ENCODE data around the gene KLHL2. TPM values are rescaled to one million over a fixed set of nuclear protein-coding genes. Genes with fewer than 3 reads are reported as not detected.

KLHL2 gene
- total RNA-seq, 2 donors from 2014 or later, result 9.1 to 17.1 TPM

GRCh38 chr4:165324918-165325304 is 117.5 kb downstream of the KLHL2 start:
- H3K9me3 ChIP-seq, result no peaks in the 10 kb centered on the region
- ATAC-seq, result no peak
- H3K27ac ChIP-seq, result no peak overlapping the region
- H3K4me3 ChIP-seq, result no peak overlapping the region
- H3K27me3 ChIP-seq, result no peaks in the 10 kb centered on the region
- H3K4me1 ChIP-seq, result peaks cover 27% of the 10 kb centered on the region
- WGBS, 2 donors, result 88 to 90% methylated on average over 3 of the region's 3 CpGs
- intact Hi-C loops (cut with DNase I), result no loop called here
- no peak for TF ChIP-seq POLR2A (IDR thresholded peaks at IDR 0.05)
- TF ChIP-seq, protein P1, sequence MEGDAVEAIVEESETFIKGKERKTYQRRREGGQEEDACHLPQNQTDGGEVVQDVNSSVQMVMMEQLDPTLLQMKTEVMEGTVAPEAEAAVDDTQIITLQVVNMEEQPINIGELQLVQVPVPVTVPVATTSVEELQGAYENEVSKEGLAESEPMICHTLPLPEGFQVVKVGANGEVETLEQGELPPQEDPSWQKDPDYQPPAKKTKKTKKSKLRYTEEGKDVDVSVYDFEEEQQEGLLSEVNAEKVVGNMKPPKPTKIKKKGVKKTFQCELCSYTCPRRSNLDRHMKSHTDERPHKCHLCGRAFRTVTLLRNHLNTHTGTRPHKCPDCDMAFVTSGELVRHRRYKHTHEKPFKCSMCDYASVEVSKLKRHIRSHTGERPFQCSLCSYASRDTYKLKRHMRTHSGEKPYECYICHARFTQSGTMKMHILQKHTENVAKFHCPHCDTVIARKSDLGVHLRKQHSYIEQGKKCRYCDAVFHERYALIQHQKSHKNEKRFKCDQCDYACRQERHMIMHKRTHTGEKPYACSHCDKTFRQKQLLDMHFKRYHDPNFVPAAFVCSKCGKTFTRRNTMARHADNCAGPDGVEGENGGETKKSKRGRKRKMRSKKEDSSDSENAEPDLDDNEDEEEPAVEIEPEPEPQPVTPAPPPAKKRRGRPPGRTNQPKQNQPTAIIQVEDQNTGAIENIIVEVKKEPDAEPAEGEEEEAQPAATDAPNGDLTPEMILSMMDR (IDR thresholded peaks at IDR 0.05), result no peak
- H3K36me3 ChIP-seq (replicated peaks in 1 of 2; ENCODE audit: insufficient read depth in 1 of 2, low read depth in 2 of 2), result no peaks in the 10 kb centered on the region
- no peak for DNase-seq

DNA sequence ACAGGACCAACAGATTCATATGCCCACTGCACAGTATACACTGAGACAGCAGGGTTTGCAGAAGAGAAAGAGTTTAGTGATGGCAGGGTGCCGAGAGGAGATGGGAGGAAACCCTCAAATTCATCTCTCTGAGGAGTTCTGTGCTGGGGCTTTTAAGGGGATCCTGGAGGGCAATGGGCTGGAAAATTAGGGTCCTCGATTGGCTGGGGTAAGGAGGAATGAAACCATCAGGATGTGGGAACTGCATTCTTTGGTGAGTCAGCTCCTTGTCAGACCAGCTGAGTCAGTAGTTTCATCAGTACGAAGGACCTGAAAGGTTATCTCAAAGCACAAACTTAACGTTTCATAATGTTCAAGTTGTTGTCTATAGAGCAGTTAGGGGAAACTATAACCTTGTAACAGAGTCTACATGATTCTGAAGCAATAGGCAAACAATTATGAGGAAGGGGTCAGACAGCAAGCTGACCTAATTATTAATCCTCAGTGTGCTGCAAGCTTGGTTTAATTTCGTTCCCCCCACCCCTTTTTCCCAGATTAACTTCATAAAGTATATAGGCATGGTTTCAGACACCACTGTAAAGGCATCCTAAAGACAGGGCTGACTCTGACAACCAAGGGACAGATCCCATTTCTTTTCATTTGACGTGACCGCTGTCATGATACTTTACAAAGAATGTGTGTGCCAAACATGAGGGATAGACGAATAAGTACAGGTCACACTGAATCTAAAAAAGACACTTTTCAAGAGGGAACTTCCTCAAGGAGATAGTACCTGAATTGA is 118.6 kb downstream of the KLHL2 start:
- DNase-seq (peak in 1 of 4 donors; percentile 12), ATAC-seq (no peak)
- no peaks in the 10 kb centered on the region for H3K27me3 ChIP-seq
- H3K4me1 ChIP-seq, result peaks cover 37% of the 10 kb centered on the region
- H3K4me3 ChIP-seq, result no peak overlapping the region
- 41 to 45% methylated on average over 8 of the region's 8 CpGs for WGBS, 2 donors
- intact Hi-C loops (cut with DNase I), result no loop called here
- H3K9me3 ChIP-seq, result no peaks in the 10 kb centered on the region
- no peaks in the 10 kb centered on the region for H3K36me3 ChIP-seq (replicated peaks in 1 of 2; ENCODE audit: insufficient read depth in 1 of 2, low read depth in 2 of 2)
- peak overlapping the region; percentile 71 to 87 (median 82) for H3K27ac ChIP-seq
- no peak for TF ChIP-seq POLR2A (IDR thresholded peaks at IDR 0.05)
- TF ChIP-seq, protein P1 (IDR thresholded peaks at IDR 0.05), result no peak

GRCh38 chr4:165326831-165327210 is 119.5 kb downstream of the KLHL2 start:
- Histone ChIP-seq H3K9me3 (no peaks in the 10 kb centered on the region), H3K36me3 (replicated peaks in 1 of 2; ENCODE audit: insufficient read depth in 1 of 2, low read depth in 2 of 2) (no peaks in the 10 kb centered on the region), H3K27me3 (no peaks in the 10 kb centered on the region), H3K4me3 (peak overlapping the region; percentile 24 to 38), H3K27ac (peak overlapping the region; percentile 71 to 87 (median 82)), H3K4me1 (peaks cover 43% of the 10 kb centered on the region)
- DNase-seq (peak; percentile 47 to 63 (median 54)), ATAC-seq (peak; percentile 38)
- intact Hi-C loops (cut with DNase I), result no loop called here
- TF ChIP-seq, protein P1 (IDR thresholded peaks at IDR 0.05), result no peak
- whole genome bisulfite sequencing, 2 donors, result 0% methylated on average over 14 of the region's 14 CpGs

DNA sequence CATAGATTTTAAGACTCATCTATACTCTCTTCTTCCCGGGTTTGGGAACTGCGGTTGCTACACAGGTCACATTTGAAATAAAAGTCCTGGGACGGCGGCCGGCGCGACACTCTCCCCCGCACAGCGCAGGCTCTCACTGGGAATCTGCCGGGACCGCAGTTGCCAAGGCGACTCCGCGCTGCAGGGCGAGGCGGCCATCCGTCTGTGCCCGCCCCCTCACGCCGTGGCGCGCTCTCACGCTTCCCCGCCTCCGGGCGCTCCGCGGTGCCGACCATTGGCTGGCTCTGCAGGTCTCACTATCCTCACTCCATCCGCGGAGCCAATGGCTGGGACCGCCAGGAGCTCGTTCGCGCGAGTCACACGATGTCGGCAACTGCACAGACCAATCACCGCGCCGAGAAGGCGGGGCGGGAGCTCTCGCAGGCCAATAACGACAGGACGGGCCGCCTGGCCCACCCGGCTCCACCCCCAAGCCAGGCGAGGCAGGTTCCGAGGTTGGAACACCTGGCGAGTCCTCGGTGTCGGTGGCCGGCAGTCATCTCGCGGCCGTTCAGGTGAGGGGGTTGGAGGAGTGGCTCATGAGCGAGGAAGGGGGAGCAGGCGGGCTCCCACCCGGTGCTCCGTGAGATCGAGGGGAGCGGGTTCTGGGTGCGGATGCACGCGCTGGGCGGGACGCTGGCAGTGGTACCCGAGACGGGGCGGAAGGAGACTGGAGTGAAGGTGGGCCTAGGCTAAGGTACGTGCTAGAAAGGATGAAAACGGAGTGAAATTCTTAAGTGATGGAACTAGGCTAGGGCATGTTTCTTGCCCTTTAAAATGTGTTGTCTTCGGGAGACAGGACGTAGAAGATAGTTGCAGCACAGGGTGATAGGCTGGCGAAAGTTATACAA is 120.1 kb downstream of the KLHL2 start, which contains the start of gene MSMO1:
TSS of gene MSMO1 (plus strand) at position 459 of the 890 bp plus-strand sequence. CDS start 5,702 bp downstream, outside the sequence.
- DNase-seq (peak; percentile 99), ATAC-seq (peak; percentile 97)
- peak within 1 kb of the TSS; percentile 75 to 86 for H3K4me3 ChIP-seq
- H3K4me1 ChIP-seq, result peaks cover 44% of the 10 kb centered on the region
- TF ChIP-seq POLR2A (IDR thresholded peaks at IDR 0.05), result peak; percentile 49 to 83 (median 81)
- TF ChIP-seq, protein P1 (IDR thresholded peaks at IDR 0.05), result peak in 1 of 7 experiments; percentile 1
- H3K9me3 ChIP-seq, result no peaks in the 10 kb centered on the region
- WGBS, 2 donors, result 0% methylated on average over 25 to 76 of the region's 76 CpGs
- peak within 1 kb of the TSS; percentile 71 to 87 (median 83) for H3K27ac ChIP-seq
- no peaks in the 10 kb centered on the region for H3K36me3 ChIP-seq (replicated peaks in 1 of 2; ENCODE audit: insufficient read depth in 1 of 2, low read depth in 2 of 2)
- intact Hi-C loops (cut with DNase I), result no loop called here
- H3K27me3 ChIP-seq, result no peaks in the 10 kb centered on the region

Measured in body of pancreas (tissue), 4 donors.